Stomach (tissue), 9 donors: ENCODE results near the gene CYB5R3. TPM values are rescaled to one million over a fixed set of nuclear protein-coding genes. Genes with fewer than 3 reads are reported as not detected.

Experiments
- DNase-seq, 2 donors: peaks; one replicate each; pipeline versions ENCODE4 v3.0.0 to v3.0.0-alpha.2; 2013 to 2019
- H3K27ac ChIP-seq, 5 donors: fragments of 200-600 bp in 4 of 5; sonication (generic) in 4 of 5; one replicate each; pipeline ENCODE4 v1.5.1; 2013 to 2019; ENCODE audit warnings: mild to moderate bottlenecking in 1 of 5, moderate library complexity in 1 of 5
- H3K27me3 ChIP-seq, 3 donors: fragments of 200-600 bp; sonication (generic); one replicate each; pipeline ENCODE4 v1.5.1; 2017 to 2019; ENCODE audit warnings: mixed run types in 1 of 3
- H3K36me3 ChIP-seq, 4 donors: fragments of 200-600 bp; sonication (generic); 1 replicate in 3 of 4; 2 replicates in 1 of 4; pipeline ENCODE4 v1.5.1; 2016 to 2019
- H3K4me1 ChIP-seq, 4 donors: fragments of 200-600 bp; sonication (generic); one replicate each; pipeline ENCODE4 v1.5.1; 2016 to 2019
- H3K4me3 ChIP-seq, 4 donors: fragments of 200-600 bp; sonication (generic) in 3 of 4; one replicate each; pipeline ENCODE4 v1.5.1; 2016 to 2019; ENCODE audit warnings: mild to moderate bottlenecking in 1 of 4
- H3K9me3 ChIP-seq, 4 donors: fragments of 200-600 bp; sonication (generic); one replicate each; pipeline ENCODE4 v1.5.1; 2016 to 2019
- EP300 ChIP-seq: sonication (generic); formaldehyde crosslinking; IDR thresholded peaks from one replicate; pipeline ENCODE4 v1.6.1; 2017; ENCODE audit warnings: antibody characterized with exemption
- POLR2A ChIP-seq, 4 donors: fragments of 450-650 bp; IDR thresholded peaks; one replicate each; pipeline ENCODE4 v1.6.1; 2016; ENCODE audit warnings: antibody characterized with exemption in 4 of 4, control low read depth in 2 of 4, mild to moderate bottlenecking in 1 of 4, moderate library complexity in 1 of 4
- POLR2AphosphoS5 ChIP-seq, 3 donors: sonication (generic); formaldehyde crosslinking; IDR thresholded peaks; one replicate each; pipeline ENCODE4 v1.6.1; 2016; ENCODE audit warnings: antibody characterized with exemption in 3 of 3
- WGBS, 5 donors: extraction: QIAGEN DNeasy Blood & Tissue Kit in 3 of 5; methylation state at CpG; one replicate each; pipeline versions ENCODE4 v1.1.5 to v1.1.7; 2013 to 2018; 5-methylcytosine and 5-hydroxymethylcytosine counted together
- intact Hi-C: fragments of 100-400 bp; cut with DNase I; formaldehyde crosslinking; loops from one replicate; pipeline ENCODE4 v1.15.1; 2023; ENCODE audit warnings: low total_unique reads
- polyA plus RNA-seq, 3 donors: library from polyadenylated mRNA; stranded (reverse); fragments of 200-250 nt; gene quantifications; one replicate each; pipeline ENCODE4 v1.2.3, GENCODE V29; 2013
- total RNA-seq, 5 donors: library from RNA; depleted of rRNA; stranded (reverse); fragments of >200 nt; gene quantifications; one replicate each; pipeline versions ENCODE4 v1.1.0 to v1.2.3, GENCODE V29; 2014 to 2016
- TF ChIP-seq, protein P1 (sequence below), 7 experiments: fragments of 450-650 bp in 4 of 7; fragments of 200-600 bp in 3 of 7; sonication (generic) in 3 of 7; IDR thresholded peaks; one replicate each; pipeline ENCODE4 v1.5.1; 2016 to 2019; ENCODE audit warnings: antibody characterized with exemption in 7 of 7, control low read depth in 2 of 7, mild to moderate bottlenecking in 1 of 7
- donor health status: healthy with polysubstance abuse.
- donor health status: Bipolar disorder and iron deficiency.
- donor health status: healthy.

Gene CYB5R3
- total and polyA plus RNA-seq, 8 donors = 33.6 to 156 (median 82.1) TPM

DNA sequence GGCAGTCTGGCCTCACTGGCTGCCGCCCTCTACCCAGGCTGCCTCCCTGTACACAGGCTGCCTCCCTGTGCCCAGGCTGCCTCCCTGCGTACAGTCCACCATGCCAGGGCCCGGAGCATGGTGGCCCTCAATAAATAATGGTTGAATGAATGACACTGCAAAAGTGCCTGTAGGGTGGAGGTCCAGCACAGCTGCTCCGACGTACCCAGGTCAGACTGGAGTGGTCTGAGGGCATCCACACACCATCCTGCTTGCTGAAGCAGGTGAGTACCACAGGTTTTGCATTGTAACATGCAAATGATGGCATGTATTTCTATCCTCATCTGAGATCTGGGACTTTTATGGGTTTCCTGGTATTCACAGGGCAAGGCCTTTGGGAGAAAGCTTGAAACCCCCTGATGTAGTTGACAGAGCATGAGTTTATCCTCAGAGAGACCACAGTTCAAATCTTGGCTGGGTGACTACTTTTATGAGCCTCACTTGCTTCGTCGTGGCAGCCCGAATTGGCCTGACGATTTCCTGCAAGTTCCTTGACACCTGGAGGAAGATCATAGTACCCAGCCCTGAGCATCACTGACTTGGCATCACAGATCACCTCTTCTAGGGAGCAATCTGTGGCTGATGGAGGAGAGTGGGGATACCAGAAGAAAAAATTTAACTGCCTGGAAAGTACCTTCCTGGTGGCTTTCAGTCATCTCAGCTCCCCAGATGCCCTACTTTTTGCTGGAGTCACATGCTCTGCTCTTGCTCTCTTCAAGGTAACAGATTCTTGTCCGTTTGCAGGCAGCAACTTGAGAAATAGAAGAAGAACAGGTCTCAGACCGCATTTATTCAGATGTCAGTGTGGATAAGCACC is 16.0 kb upstream of the CYB5R3 start:
- no peak overlapping the region for H3K27ac ChIP-seq
- no peaks in the 10 kb centered on the region for H3K9me3 ChIP-seq
- 69 to 85% (median 76%) methylated on average over 10 to 11 of the region's 11 CpGs for WGBS, 5 donors
- intact Hi-C loops = no loop called here
- H3K36me3 ChIP-seq = no peaks in the 10 kb centered on the region
- H3K4me1 ChIP-seq = peaks cover 5 to 18% (median 14%) of the 10 kb centered on the region in 4 donors
- DNase-seq = no peak
- no peak for TF ChIP-seq EP300
- no peak for TF ChIP-seq POLR2AphosphoS5 (IDR thresholded peaks at IDR 0.05)
- TF ChIP-seq, protein P1, sequence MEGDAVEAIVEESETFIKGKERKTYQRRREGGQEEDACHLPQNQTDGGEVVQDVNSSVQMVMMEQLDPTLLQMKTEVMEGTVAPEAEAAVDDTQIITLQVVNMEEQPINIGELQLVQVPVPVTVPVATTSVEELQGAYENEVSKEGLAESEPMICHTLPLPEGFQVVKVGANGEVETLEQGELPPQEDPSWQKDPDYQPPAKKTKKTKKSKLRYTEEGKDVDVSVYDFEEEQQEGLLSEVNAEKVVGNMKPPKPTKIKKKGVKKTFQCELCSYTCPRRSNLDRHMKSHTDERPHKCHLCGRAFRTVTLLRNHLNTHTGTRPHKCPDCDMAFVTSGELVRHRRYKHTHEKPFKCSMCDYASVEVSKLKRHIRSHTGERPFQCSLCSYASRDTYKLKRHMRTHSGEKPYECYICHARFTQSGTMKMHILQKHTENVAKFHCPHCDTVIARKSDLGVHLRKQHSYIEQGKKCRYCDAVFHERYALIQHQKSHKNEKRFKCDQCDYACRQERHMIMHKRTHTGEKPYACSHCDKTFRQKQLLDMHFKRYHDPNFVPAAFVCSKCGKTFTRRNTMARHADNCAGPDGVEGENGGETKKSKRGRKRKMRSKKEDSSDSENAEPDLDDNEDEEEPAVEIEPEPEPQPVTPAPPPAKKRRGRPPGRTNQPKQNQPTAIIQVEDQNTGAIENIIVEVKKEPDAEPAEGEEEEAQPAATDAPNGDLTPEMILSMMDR (IDR thresholded peaks at IDR 0.05) = no peak
- TF ChIP-seq POLR2A (IDR thresholded peaks at IDR 0.05) = no peak
- H3K4me3 ChIP-seq = no peak overlapping the region
- peaks cover 0 to 9% (median 5%) of the 10 kb centered on the region in 3 donors for H3K27me3 ChIP-seq

- Histone ChIP-seq H3K9me3 (no peaks in the 10 kb centered on the region), H3K4me3 (peak overlapping the region; percentile 43 to 61 (median 56)), H3K27me3 (peaks cover 0 to 9% (median 5%) of the 10 kb centered on the region in 3 donors), H3K27ac (peak overlapping the region in 4 of 5 donors; percentile 41 to 70 (median 58)), H3K36me3 (no peaks in the 10 kb centered on the region), H3K4me1 (peaks cover 5 to 18% (median 14%) of the 10 kb centered on the region in 4 donors)
- 1 to 6% (median 3%) methylated on average over 39 to 68 of the region's 68 CpGs for WGBS, 5 donors
- TF ChIP-seq POLR2A (IDR thresholded peaks at IDR 0.05) = no peak
- TF ChIP-seq, protein P1 (IDR thresholded peaks at IDR 0.05) = peak in 4 of 7 experiments; percentile 68 to 88 (median 80)
- TF ChIP-seq POLR2AphosphoS5 (IDR thresholded peaks at IDR 0.05) = peak in 2 of 3 donors; percentile 10 to 52
- no peak for TF ChIP-seq EP300
- intact Hi-C loops = no loop called here
- DNase-seq = peak; percentile 90 to 92
Measured at GRCh38 chr22:42661985-42662831, 13.0 kb upstream of the CYB5R3 start.

DNA sequence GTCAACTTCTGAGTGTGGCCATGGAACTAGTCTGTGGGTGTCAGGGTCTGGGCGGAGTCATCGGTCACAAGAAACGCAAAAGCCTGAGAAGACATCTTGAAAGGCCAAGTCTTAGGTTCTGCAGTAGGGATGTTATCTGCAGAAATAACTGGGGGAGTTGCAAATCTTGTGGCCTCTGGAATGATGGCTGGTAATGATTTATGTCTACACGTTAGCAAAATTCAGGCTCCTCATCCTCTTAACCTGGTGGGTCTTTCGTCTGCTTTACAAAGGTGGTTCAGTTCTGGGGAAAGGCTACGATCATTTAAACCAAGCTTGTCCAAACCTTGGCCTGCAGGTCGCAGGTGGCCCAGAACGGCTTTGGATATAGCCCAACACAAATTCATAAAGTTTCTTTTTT is 7.4 kb upstream of the CYB5R3 start:
- H3K4me1 ChIP-seq = peaks cover 0 to 17% (median 8%) of the 10 kb centered on the region in 4 donors
- intact Hi-C loops = no loop called here
- no peaks in the 10 kb centered on the region for H3K36me3 ChIP-seq
- H3K9me3 ChIP-seq = no peaks in the 10 kb centered on the region
- no peak for DNase-seq
- 92 to 97% (median 95%) methylated on average over 8 of the region's 8 CpGs for WGBS, 5 donors
- TF ChIP-seq, protein P1 (IDR thresholded peaks at IDR 0.05) = no peak
- TF ChIP-seq EP300 (no peak), POLR2A (IDR thresholded peaks at IDR 0.05) (no peak), POLR2AphosphoS5 (IDR thresholded peaks at IDR 0.05) (no peak)
- H3K27me3 ChIP-seq = no peaks in the 10 kb centered on the region
- H3K27ac ChIP-seq = no peak overlapping the region
- no peak overlapping the region for H3K4me3 ChIP-seq

DNA sequence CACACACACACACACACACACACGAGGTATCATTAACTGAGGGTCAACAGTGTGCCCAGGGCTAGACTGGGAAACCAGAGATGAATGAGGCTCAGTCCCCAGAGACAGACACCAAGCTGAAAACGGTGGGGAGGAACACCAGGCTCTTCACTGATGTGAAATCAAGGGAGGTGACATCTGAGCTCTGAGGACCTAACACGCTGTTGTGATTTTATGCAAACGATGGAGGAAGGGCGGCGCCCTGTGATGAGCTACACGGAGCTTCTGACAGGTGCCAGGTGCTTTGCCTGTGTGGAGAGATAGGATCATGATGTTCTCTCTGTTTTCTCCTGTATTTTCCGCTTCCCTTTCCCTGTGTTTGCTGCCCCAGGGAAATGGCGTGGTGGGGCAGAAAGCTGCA is 6.5 kb upstream of the CYB5R3 start:
- no peak overlapping the region for H3K27ac ChIP-seq
- WGBS, 5 donors = 62 to 82% (median 69%) methylated on average over 8 to 9 of the region's 9 CpGs
- no peaks in the 10 kb centered on the region for H3K36me3 ChIP-seq
- no peaks in the 10 kb centered on the region for H3K27me3 ChIP-seq
- peak in 1 of 2 donors; percentile 26 for DNase-seq
- H3K4me1 ChIP-seq = peaks cover 0 to 14% (median 4%) of the 10 kb centered on the region in 4 donors
- no peak overlapping the region for H3K4me3 ChIP-seq
- intact Hi-C loops = no loop called here
- H3K9me3 ChIP-seq = no peaks in the 10 kb centered on the region
- TF ChIP-seq, protein P1 (IDR thresholded peaks at IDR 0.05) = no peak
- TF ChIP-seq POLR2AphosphoS5 (IDR thresholded peaks at IDR 0.05) = no peak
- TF ChIP-seq EP300 = no peak
- no peak for TF ChIP-seq POLR2A (IDR thresholded peaks at IDR 0.05)
